ENCODE measurements around the gene TANC1. TPM values are rescaled to one million over a fixed set of nuclear protein-coding genes. Genes with fewer than 3 reads are reported as not detected.

TANC1 gene
- total RNA-seq, 2 donors from 2014 or later: 2.9 to 9.5 TPM

- H3K4me1 ChIP-seq (ENCODE audit: control insufficient read depth, insufficient read depth, low read length): peaks cover 14% of the 10 kb centered on the region
- TF ChIP-seq CTCF (conservative IDR thresholded peaks at IDR 0.05): no peak
- H3K9me3 ChIP-seq (ENCODE audit: control insufficient read depth, low read length): no peaks in the 10 kb centered on the region
- no peaks in the 10 kb centered on the region for H3K9me3 Mint-ChIP-seq
- no peaks in the 10 kb centered on the region for H3K36me3 Mint-ChIP-seq (ENCODE audit: low read depth)
- 1% methylated on average over 20 to 31 of the region's 31 CpGs for WGBS, 2 experiments (ENCODE audit: insufficient coverage in 1 of 2, insufficient read length in 1 of 2)
- H3K27me3 Mint-ChIP-seq (ENCODE audit: insufficient read depth): peaks cover 86% of the 10 kb centered on the region
- H3K4me1 Mint-ChIP-seq: peaks cover 30% of the 10 kb centered on the region
- peak overlapping the region; percentile 80 for H3K4me3 Mint-ChIP-seq
- H3K27me3 ChIP-seq (ENCODE audit: control insufficient read depth, insufficient read depth, low read length, poor library complexity, severe bottlenecking): peaks cover 55% of the 10 kb centered on the region
- H3K9ac ChIP-seq (ENCODE audit: extremely low read depth, low read length, poor library complexity, severe bottlenecking): peak overlapping the region; percentile 67
- peak; percentile 82 for DNase-seq
- peak overlapping the region; percentile 88 for H3K4me3 ChIP-seq (ENCODE audit: low read length)
- no peaks in the 10 kb centered on the region for H3K36me3 ChIP-seq (ENCODE audit: control insufficient read depth, insufficient read depth, low read length)
- H3K27ac Mint-ChIP-seq: no peak overlapping the region
- peak overlapping the region; percentile 85 for H3K27ac ChIP-seq (ENCODE audit: low read depth, low read length)
These were observed 577 bp upstream of the TANC1 start for GRCh38 chr2:158967731-158968395.

- WGBS, 2 experiments (ENCODE audit: insufficient coverage in 1 of 2, insufficient read length in 1 of 2): 0 to 1% methylated on average over 16 to 36 of the region's 36 CpGs
- H3K4me3 ChIP-seq (ENCODE audit: low read length): peak overlapping the region; percentile 88
- H3K4me1 Mint-ChIP-seq: peaks cover 19% of the 10 kb centered on the region
- TF ChIP-seq CTCF (conservative IDR thresholded peaks at IDR 0.05): no peak
- peak overlapping the region; percentile 52 for H3K27ac Mint-ChIP-seq
- peaks cover 87% of the 10 kb centered on the region for H3K27me3 Mint-ChIP-seq (ENCODE audit: insufficient read depth)
- H3K36me3 Mint-ChIP-seq (ENCODE audit: low read depth): no peaks in the 10 kb centered on the region
- peaks cover 47% of the 10 kb centered on the region for H3K27me3 ChIP-seq (ENCODE audit: control insufficient read depth, insufficient read depth, low read length, poor library complexity, severe bottlenecking)
- H3K4me3 Mint-ChIP-seq: peak overlapping the region; percentile 80
- no peak for DNase-seq
- peak overlapping the region; percentile 85 for H3K27ac ChIP-seq (ENCODE audit: low read depth, low read length)
- no peaks in the 10 kb centered on the region for H3K9me3 ChIP-seq (ENCODE audit: control insufficient read depth, low read length)
- H3K4me1 ChIP-seq (ENCODE audit: control insufficient read depth, insufficient read depth, low read length): peaks cover 9% of the 10 kb centered on the region
- no peaks in the 10 kb centered on the region for H3K36me3 ChIP-seq (ENCODE audit: control insufficient read depth, insufficient read depth, low read length)
- H3K9me3 Mint-ChIP-seq: no peaks in the 10 kb centered on the region
- H3K9ac ChIP-seq (ENCODE audit: extremely low read depth, low read length, poor library complexity, severe bottlenecking): peak overlapping the region; percentile 66
These were observed 798 bp downstream of the TANC1 start for GRCh38 chr2:158969162-158969714.

GRCh38 chr2:158969715-158970240, 1.3 kb downstream of the TANC1 start:
- H3K9me3 Mint-ChIP-seq: no peaks in the 10 kb centered on the region
- DNase-seq: peak; percentile 83
- H3K27ac Mint-ChIP-seq: peak overlapping the region; percentile 52
- Histone ChIP-seq H3K9ac (ENCODE audit: extremely low read depth, low read length, poor library complexity, severe bottlenecking) (peak overlapping the region; percentile 66), H3K27me3 (ENCODE audit: control insufficient read depth, insufficient read depth, low read length, poor library complexity, severe bottlenecking) (peaks cover 41% of the 10 kb centered on the region), H3K9me3 (ENCODE audit: control insufficient read depth, low read length) (no peaks in the 10 kb centered on the region), H3K4me1 (ENCODE audit: control insufficient read depth, insufficient read depth, low read length) (peaks cover 6% of the 10 kb centered on the region), H3K36me3 (ENCODE audit: control insufficient read depth, insufficient read depth, low read length) (no peaks in the 10 kb centered on the region), H3K4me3 (ENCODE audit: low read length) (peak overlapping the region; percentile 88), H3K27ac (ENCODE audit: low read depth, low read length) (no peak overlapping the region)
- peaks cover 18% of the 10 kb centered on the region for H3K4me1 Mint-ChIP-seq
- 1 to 3% methylated on average over 11 to 25 of the region's 25 CpGs for WGBS, 2 experiments (ENCODE audit: insufficient coverage in 1 of 2, insufficient read length in 1 of 2)
- H3K27me3 Mint-ChIP-seq (ENCODE audit: insufficient read depth): peaks cover 82% of the 10 kb centered on the region
- peak overlapping the region; percentile 80 for H3K4me3 Mint-ChIP-seq
- no peaks in the 10 kb centered on the region for H3K36me3 Mint-ChIP-seq (ENCODE audit: low read depth)
- no peak for TF ChIP-seq CTCF (conservative IDR thresholded peaks at IDR 0.05)
